ENCODE results near the gene ARL16.

DNA sequence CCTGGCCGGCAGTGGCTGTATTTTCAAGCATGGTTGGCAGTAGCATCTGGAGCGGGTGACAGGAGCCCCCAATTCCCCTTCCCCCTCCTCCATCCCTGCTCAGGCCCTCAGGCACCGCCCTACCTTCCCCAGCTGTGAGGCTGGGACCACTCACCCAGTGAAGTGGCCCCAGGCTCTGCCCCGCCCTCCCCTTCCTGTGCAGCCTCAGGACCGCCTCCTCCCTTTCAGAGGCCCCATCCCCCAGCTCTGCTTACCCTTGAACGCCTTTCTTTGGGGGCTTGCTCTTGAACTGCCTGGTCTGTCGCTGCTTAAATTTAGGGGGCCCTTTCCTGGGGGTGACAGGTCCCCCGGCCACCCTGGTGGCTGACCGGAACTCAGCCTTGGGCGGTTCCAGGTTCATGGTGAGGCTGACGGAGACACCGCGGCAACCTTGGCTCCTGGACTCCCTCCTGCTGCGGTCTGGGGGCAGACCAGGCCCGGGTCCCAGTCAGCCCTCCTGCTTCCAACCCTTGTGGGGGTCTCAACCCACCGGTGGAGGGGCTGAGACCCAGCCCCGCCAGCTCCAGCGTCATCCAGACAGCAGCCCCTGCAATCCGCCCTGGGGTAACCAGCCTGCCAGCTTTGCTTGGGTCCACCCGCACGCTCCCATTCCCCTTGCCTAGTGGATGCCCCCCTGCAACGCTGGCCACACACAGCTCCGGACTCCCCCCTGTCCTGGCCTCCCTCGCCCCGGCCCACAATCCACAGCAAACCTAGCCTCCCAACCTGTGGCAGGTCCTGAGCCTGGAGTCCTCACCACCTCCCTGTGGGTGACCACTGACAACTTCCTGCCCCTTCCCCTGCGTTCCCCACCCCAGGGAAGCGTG lies 30.5 kb downstream of the ARL16 start:
- TF ChIP-seq EZH2 (IDR thresholded peaks at IDR 0.05; ENCODE audit: low read depth, low read length, severe bottlenecking) = no peak
- TF ChIP-seq, protein P1, sequence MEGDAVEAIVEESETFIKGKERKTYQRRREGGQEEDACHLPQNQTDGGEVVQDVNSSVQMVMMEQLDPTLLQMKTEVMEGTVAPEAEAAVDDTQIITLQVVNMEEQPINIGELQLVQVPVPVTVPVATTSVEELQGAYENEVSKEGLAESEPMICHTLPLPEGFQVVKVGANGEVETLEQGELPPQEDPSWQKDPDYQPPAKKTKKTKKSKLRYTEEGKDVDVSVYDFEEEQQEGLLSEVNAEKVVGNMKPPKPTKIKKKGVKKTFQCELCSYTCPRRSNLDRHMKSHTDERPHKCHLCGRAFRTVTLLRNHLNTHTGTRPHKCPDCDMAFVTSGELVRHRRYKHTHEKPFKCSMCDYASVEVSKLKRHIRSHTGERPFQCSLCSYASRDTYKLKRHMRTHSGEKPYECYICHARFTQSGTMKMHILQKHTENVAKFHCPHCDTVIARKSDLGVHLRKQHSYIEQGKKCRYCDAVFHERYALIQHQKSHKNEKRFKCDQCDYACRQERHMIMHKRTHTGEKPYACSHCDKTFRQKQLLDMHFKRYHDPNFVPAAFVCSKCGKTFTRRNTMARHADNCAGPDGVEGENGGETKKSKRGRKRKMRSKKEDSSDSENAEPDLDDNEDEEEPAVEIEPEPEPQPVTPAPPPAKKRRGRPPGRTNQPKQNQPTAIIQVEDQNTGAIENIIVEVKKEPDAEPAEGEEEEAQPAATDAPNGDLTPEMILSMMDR (IDR thresholded peaks at IDR 0.05; ENCODE audit: control extremely low read depth in 1 of 3, insufficient read depth in 1 of 3, low read depth in 1 of 3, low read length in 3 of 3) = no peak; a peak in 1 of 4 replicates
